Activated CD4-positive, alpha-beta T cell treated with anti-CD3 and anti-CD28 coated beads for 36 hours (primary cell): ENCODE data around the gene MAPK4. TPM values are rescaled to one million over a fixed set of nuclear protein-coding genes. Genes with fewer than 3 reads are reported as not detected.

ENCODE experiments used
- ATAC-seq: fragments of 200-7000 bp; cut with Tn5 transposase; one replicate; pipeline ENCODE4 v1.10.0; 2021; ENCODE audit warnings: mild to moderate bottlenecking, moderate library complexity
- CTCF ChIA-PET: fragments of 350-600 bp; sonication (Branson Sonifier 250); formaldehyde crosslinking; loops from one replicate; lab custom pipeline; 2021; ENCODE audit warnings: antibody characterized with exemption; lab: Charles Lee
- POLR2A ChIA-PET: fragments of 350-600 bp; sonication (Branson Sonifier 250); formaldehyde crosslinking; loops from one replicate; lab custom pipeline; 2021; ENCODE audit warnings: antibody characterized with exemption, inconsistent platforms; lab: Charles Lee
- DNase-seq: peaks from one replicate; pipeline ENCODE4 v3.0.0-alpha.2; 2020
- H3K27ac Mint-ChIP-seq: one replicate; pipeline ENCODE4 v1.8.0; 2021; ENCODE audit warnings: mixed read lengths
- H3K27me3 Mint-ChIP-seq: one replicate; pipeline ENCODE4 v1.8.0; 2021; ENCODE audit warnings: mixed read lengths
- H3K36me3 Mint-ChIP-seq: one replicate; pipeline ENCODE4 v1.8.0; 2021; ENCODE audit warnings: low read depth, mixed read lengths
- H3K4me1 Mint-ChIP-seq: one replicate; pipeline ENCODE4 v1.8.0; 2021; ENCODE audit warnings: mixed read lengths
- H3K4me3 Mint-ChIP-seq: one replicate; pipeline ENCODE4 v1.8.0; 2021; ENCODE audit warnings: mild to moderate bottlenecking, moderate library complexity, mixed read lengths
- H3K9me3 Mint-ChIP-seq: one replicate; pipeline ENCODE4 v1.8.0; 2021; ENCODE audit warnings: low read depth, mixed read lengths
- intact Hi-C, 2 experiments: fragments of 100-400 bp; cut with DNase I in 1 of 2; cut with micrococcal nuclease in 1 of 2; formaldehyde crosslinking; loops; one replicate each; pipeline versions ENCODE4 v1.14.2 to v1.15.1; 2022 to 2024; cut with DNase I, micrococcal nuclease
- total RNA-seq, 2 experiments: library from RNA; stranded (reverse); gene quantifications; one replicate each; pipeline ENCODE4 v1.2.3, GENCODE V29; 2021

Gene MAPK4
- total RNA-seq, 2 experiments from 2014 or later, result not detected

GRCh38 chr18:50715919-50716318, 156.0 kb downstream of the MAPK4 start:
- Mint-ChIP-seq H3K4me1 (no peaks in the 10 kb centered on the region), H3K27me3 (peaks cover 10% of the 10 kb centered on the region), H3K36me3 (no peaks in the 10 kb centered on the region), H3K9me3 (no peaks in the 10 kb centered on the region), H3K27ac (no peak overlapping the region), H3K4me3 (no peak overlapping the region)
- CTCF ChIA-PET, result no interaction called here
- ATAC-seq, result no peak
- POLR2A ChIA-PET, result no interaction called here
- intact Hi-C loops, result no loop called here
- DNase-seq, result no peak

GRCh38 chr18:50716902-50717301, 157.0 kb downstream of the MAPK4 start:
- H3K36me3 Mint-ChIP-seq, result no peaks in the 10 kb centered on the region
- CTCF ChIA-PET, result no interaction called here

GRCh38 chr18:50717563-50717962, 157.7 kb downstream of the MAPK4 start:
- intact Hi-C loops, result no loop called here
- ATAC-seq (no peak), DNase-seq (no peak)
- peaks cover 10% of the 10 kb centered on the region for H3K27me3 Mint-ChIP-seq
- no peaks in the 10 kb centered on the region for H3K36me3 Mint-ChIP-seq
- no peak overlapping the region for H3K4me3 Mint-ChIP-seq
- POLR2A ChIA-PET, result no interaction called here
- CTCF ChIA-PET, result interaction anchor here (0.7 kb wide), 1 partner anchor 62 kb away, joined by 3 read pairs; no protein-coding TSS in a partner anchor
- no peak overlapping the region for H3K27ac Mint-ChIP-seq
- H3K4me1 Mint-ChIP-seq, result no peaks in the 10 kb centered on the region
- no peaks in the 10 kb centered on the region for H3K9me3 Mint-ChIP-seq

More at GRCh38 chr18:50716902-50717301, 157.0 kb downstream of the MAPK4 start:
- ATAC-seq (no peak), DNase-seq (no peak)
- no peak overlapping the region for H3K27ac Mint-ChIP-seq
- intact Hi-C loops, result no loop called here
- peaks cover 10% of the 10 kb centered on the region for H3K27me3 Mint-ChIP-seq
- POLR2A ChIA-PET, result no interaction called here
- no peaks in the 10 kb centered on the region for H3K9me3 Mint-ChIP-seq
- no peaks in the 10 kb centered on the region for H3K4me1 Mint-ChIP-seq
- no peak overlapping the region for H3K4me3 Mint-ChIP-seq

- intact Hi-C loops, result no loop called here
- CTCF ChIA-PET, result no interaction called here
- H3K4me1 Mint-ChIP-seq, result no peaks in the 10 kb centered on the region
- H3K4me3 Mint-ChIP-seq, result no peak overlapping the region
- no peaks in the 10 kb centered on the region for H3K36me3 Mint-ChIP-seq
- ATAC-seq, result no peak
- no peak for DNase-seq
- POLR2A ChIA-PET, result no interaction called here
- peaks cover 10% of the 10 kb centered on the region for H3K27me3 Mint-ChIP-seq
- H3K27ac Mint-ChIP-seq, result no peak overlapping the region
- H3K9me3 Mint-ChIP-seq, result no peaks in the 10 kb centered on the region
Measured at GRCh38 chr18:50719471-50720324, 159.8 kb downstream of the MAPK4 start.

- CTCF ChIA-PET, result no interaction called here
- POLR2A ChIA-PET, result no interaction called here
- no peaks in the 10 kb centered on the region for H3K4me1 Mint-ChIP-seq
- intact Hi-C loops, result no loop called here
- H3K4me3 Mint-ChIP-seq, result no peak overlapping the region
- H3K27me3 Mint-ChIP-seq, result peaks cover 10% of the 10 kb centered on the region
- no peak overlapping the region for H3K27ac Mint-ChIP-seq
- DNase-seq, result no peak
- H3K36me3 Mint-ChIP-seq, result no peaks in the 10 kb centered on the region
- ATAC-seq, result no peak
- no peaks in the 10 kb centered on the region for H3K9me3 Mint-ChIP-seq
Measured at GRCh38 chr18:50720325-50720674, 160.4 kb downstream of the MAPK4 start.

GRCh38 chr18:50721006-50721405, 161.1 kb downstream of the MAPK4 start:
- intact Hi-C loops, result no loop called here
- Mint-ChIP-seq H3K4me1 (no peaks in the 10 kb centered on the region), H3K4me3 (no peak overlapping the region), H3K27me3 (peaks cover 7% of the 10 kb centered on the region), H3K27ac (no peak overlapping the region), H3K9me3 (no peaks in the 10 kb centered on the region), H3K36me3 (no peaks in the 10 kb centered on the region)
- no peak for DNase-seq
- no peak for ATAC-seq
- POLR2A ChIA-PET, result no interaction called here
- CTCF ChIA-PET, result no interaction called here

GRCh38 chr18:50721451-50722120, 161.7 kb downstream of the MAPK4 start:
- intact Hi-C loops, result no loop called here
- POLR2A ChIA-PET, result no interaction called here

GRCh38 chr18:50722311-50722710, 162.4 kb downstream of the MAPK4 start:
- ChIA-PET POLR2A (interaction anchor here (0.6 kb wide), 1 partner anchor 27 kb away, joined by 4 read pairs; no protein-coding TSS in a partner anchor), CTCF (interaction anchor here (0.5 kb wide), 1 partner anchor 293 kb away, joined by 3 read pairs; no protein-coding TSS in a partner anchor)
- Mint-ChIP-seq H3K27ac (no peak overlapping the region), H3K4me1 (peaks cover 2% of the 10 kb centered on the region), H3K27me3 (peaks cover 5% of the 10 kb centered on the region), H3K4me3 (no peak overlapping the region), H3K36me3 (no peaks in the 10 kb centered on the region), H3K9me3 (no peaks in the 10 kb centered on the region)
- intact Hi-C loops, result no loop called here
- no peak for ATAC-seq
- no peak for DNase-seq

More at GRCh38 chr18:50721451-50722120, 161.7 kb downstream of the MAPK4 start:
- Mint-ChIP-seq H3K27ac (no peak overlapping the region), H3K36me3 (no peaks in the 10 kb centered on the region), H3K27me3 (peaks cover 6% of the 10 kb centered on the region), H3K9me3 (no peaks in the 10 kb centered on the region), H3K4me3 (no peak overlapping the region), H3K4me1 (no peaks in the 10 kb centered on the region)
- CTCF ChIA-PET, result no interaction called here
- no peak for ATAC-seq
- no peak for DNase-seq

- Mint-ChIP-seq H3K36me3 (no peaks in the 10 kb centered on the region), H3K27me3 (peaks cover 2% of the 10 kb centered on the region), H3K4me1 (peaks cover 2% of the 10 kb centered on the region), H3K4me3 (no peak overlapping the region), H3K9me3 (no peaks in the 10 kb centered on the region), H3K27ac (no peak overlapping the region)
- intact Hi-C loops, result no loop called here
- ATAC-seq (no peak), DNase-seq (no peak)
- POLR2A ChIA-PET, result no interaction called here
- CTCF ChIA-PET, result interaction anchor here (1.4 kb wide), 1 partner anchor 12 kb away, joined by 3 read pairs; no protein-coding TSS in a partner anchor
Measured at GRCh38 chr18:50724751-50725151, 164.9 kb downstream of the MAPK4 start.

GRCh38 chr18:50726960-50727589, 167.2 kb downstream of the MAPK4 start:
- peak; percentile 23 for ATAC-seq
- H3K27ac Mint-ChIP-seq, result no peak overlapping the region
- CTCF ChIA-PET, result no interaction called here

GRCh38 chr18:50727721-50728471, 168.0 kb downstream of the MAPK4 start:
- no peaks in the 10 kb centered on the region for H3K36me3 Mint-ChIP-seq
- H3K4me3 Mint-ChIP-seq, result no peak overlapping the region
- ChIA-PET CTCF (no interaction called here), POLR2A (no interaction called here)
- no peaks in the 10 kb centered on the region for H3K9me3 Mint-ChIP-seq
- H3K27me3 Mint-ChIP-seq, result peaks cover 2% of the 10 kb centered on the region
- ATAC-seq (no peak), DNase-seq (no peak)
- intact Hi-C loops, result no loop called here
- peaks cover 2% of the 10 kb centered on the region for H3K4me1 Mint-ChIP-seq
- H3K27ac Mint-ChIP-seq, result no peak overlapping the region

More at GRCh38 chr18:50726960-50727589, 167.2 kb downstream of the MAPK4 start:
- DNase-seq, result peak; percentile 10
- Mint-ChIP-seq H3K36me3 (no peaks in the 10 kb centered on the region), H3K4me1 (peaks cover 2% of the 10 kb centered on the region), H3K9me3 (no peaks in the 10 kb centered on the region), H3K4me3 (no peak overlapping the region), H3K27me3 (peaks cover 2% of the 10 kb centered on the region)
- POLR2A ChIA-PET, result no interaction called here
- intact Hi-C loops, result no loop called here
